AG10803 (cell line): ENCODE data around the gene CCND3.

Experiments used
- DNase-seq: peaks from one replicate; pipeline ENCODE4 v3.0.0; 2010; ENCODE audit warnings: low read depth
- H3K4me3 ChIP-seq: 2 replicates; pipeline ENCODE4 v1.5.1; 2011; ENCODE audit warnings: mild to moderate bottlenecking, low read length, control low read depth
- TF ChIP-seq, protein P1 (sequence below): conservative IDR thresholded peaks from 2 replicates; pipeline ENCODE4 v1.5.1; 2011; ENCODE audit warnings: mild to moderate bottlenecking, low read length, control low read depth, inconsistent platforms

The CCND3 gene

DNA sequence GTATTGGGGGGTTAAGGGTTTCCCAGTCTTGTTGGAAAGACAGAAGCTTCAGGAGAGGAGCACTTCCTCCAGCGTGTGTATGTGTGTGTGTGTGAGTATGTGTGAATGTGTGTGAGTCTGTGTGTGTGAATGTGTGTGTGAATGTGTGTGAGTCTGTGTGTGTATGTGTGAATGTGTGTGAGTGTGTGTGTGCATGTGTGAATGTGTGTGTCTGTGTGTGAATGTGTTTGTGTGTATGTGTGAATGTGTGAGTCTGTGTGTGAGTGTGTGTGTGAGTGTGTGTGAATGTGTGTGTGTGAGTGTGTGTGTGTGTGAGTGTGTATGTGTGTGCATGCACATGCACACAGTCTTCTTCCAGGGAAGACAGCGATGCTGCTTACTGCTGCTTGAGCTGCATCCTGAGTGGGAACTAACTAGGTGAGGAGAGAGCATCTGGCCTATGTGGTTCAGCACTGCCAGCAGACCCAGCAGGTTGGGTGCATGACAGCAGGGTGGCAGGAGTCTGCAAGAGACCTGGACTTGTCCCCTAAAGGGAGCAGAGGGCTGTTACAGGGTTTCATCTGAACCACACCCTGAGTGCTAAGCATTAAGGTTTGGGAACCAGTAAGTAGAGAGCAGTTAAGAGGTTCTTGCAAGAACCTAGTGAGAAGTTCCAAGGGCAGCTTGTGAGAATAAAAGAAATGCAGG, 22.7 kb upstream of the CCND3 start:
- TF ChIP-seq, protein P1, sequence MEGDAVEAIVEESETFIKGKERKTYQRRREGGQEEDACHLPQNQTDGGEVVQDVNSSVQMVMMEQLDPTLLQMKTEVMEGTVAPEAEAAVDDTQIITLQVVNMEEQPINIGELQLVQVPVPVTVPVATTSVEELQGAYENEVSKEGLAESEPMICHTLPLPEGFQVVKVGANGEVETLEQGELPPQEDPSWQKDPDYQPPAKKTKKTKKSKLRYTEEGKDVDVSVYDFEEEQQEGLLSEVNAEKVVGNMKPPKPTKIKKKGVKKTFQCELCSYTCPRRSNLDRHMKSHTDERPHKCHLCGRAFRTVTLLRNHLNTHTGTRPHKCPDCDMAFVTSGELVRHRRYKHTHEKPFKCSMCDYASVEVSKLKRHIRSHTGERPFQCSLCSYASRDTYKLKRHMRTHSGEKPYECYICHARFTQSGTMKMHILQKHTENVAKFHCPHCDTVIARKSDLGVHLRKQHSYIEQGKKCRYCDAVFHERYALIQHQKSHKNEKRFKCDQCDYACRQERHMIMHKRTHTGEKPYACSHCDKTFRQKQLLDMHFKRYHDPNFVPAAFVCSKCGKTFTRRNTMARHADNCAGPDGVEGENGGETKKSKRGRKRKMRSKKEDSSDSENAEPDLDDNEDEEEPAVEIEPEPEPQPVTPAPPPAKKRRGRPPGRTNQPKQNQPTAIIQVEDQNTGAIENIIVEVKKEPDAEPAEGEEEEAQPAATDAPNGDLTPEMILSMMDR = no peak
- no peak for DNase-seq
- H3K4me3 ChIP-seq = no peak overlapping the region

DNA sequence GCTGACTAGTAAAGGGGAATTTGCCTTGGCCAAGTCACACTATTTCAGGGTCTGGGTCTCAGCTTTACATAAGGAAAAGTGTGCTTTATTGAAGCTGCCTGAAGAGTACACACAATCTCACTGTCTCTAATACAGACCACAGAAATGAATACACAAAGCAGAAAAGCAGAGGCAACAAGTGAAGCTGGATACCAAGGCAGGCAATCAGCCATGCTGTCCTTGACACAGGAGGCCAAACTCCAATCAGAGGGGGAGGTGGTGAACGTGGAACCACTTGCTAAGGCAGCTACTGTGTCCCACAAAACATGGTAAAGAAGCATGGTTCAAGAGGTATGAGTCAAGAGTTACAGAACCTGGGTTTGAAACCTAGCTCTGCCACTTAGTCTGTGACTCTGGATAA, 21.8 kb upstream of the CCND3 start:
- DNase-seq = no peak
- H3K4me3 ChIP-seq = no peak overlapping the region
- TF ChIP-seq, protein P1 = no peak

- TF ChIP-seq, protein P1 = no peak
- no peak for DNase-seq
- no peak overlapping the region for H3K4me3 ChIP-seq
Measured at GRCh38 chr6:41960028-41960427, 18.4 kb upstream of the CCND3 start.

- TF ChIP-seq, protein P1 = no peak
- no peak for DNase-seq
- no peak overlapping the region for H3K4me3 ChIP-seq
Measured at GRCh38 chr6:41958022-41958856, 16.6 kb upstream of the CCND3 start.

DNA sequence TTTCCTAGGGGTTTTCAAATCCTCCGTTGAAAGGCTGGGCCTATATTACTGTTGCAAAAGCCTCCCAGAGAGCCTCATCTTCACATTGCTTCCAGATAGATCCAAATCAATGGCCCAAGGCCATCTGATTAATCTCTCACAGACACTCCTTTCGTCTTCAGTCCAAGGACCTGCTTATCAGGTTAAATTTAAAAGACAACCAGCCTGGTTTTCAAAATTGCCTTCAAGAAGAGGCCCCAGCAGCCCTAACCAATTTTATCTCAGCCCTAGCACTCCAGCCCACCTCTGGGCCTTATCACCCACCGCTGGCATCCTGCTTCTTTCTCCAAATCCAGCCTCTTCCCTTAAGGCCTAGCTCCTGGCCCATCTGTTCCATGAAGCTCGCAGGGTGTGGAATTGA, 15.5 kb upstream of the CCND3 start:
- TF ChIP-seq, protein P1 = no peak
- no peak overlapping the region for H3K4me3 ChIP-seq
- DNase-seq = no peak

DNA sequence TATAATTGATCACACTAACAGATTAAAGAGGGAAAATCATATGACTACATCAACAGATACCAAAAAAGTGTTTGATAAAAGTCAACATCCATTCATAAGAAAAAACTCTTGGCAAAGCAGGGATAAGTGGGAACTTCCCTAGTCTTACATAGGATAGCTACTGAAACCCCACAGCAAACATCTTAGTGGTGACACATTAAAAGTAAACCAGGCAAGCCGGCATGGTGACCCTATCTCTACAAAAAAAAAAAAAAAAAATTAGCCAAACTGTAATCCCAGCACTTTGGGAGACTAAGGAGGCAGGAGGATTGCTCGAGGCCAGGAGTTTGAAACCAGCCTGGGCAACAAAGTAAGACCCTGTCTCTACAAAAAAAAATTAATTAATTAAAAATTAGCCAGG, 13.8 kb upstream of the CCND3 start:
- TF ChIP-seq, protein P1 = no peak
- no peak for DNase-seq
- no peak overlapping the region for H3K4me3 ChIP-seq

DNA sequence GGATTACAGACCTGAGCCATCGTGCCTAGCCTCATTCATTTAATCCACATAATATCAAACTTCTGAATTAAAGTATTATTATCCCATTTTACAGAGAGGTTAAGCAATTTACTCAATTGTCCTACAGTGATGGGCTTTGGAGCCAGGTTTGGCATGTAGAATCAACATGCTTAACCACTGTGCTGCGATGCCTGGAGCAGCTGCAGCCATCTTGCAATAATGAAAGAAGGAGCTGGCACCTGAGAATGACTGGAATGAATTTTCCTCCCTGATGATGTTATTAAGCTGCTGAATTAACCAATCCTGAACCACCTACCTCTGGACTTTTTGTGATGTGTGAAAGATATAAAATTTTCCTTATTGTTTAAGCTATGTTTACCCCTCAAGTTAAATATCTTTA, 13.1 kb upstream of the CCND3 start:
- TF ChIP-seq, protein P1 = no peak
- no peak overlapping the region for H3K4me3 ChIP-seq
- no peak for DNase-seq
